Stimulated activated CD4-positive, alpha-beta T cell treated with anti-CD3 and anti-CD28 coated beads, Interleukin-2, amount 100 ng/mL, for 4 hours (primary cell): Measurements from ENCODE around the gene COMMD3.

Source experiments
- DNase-seq: peaks from one replicate; pipeline ENCODE4 v3.0.0-alpha.2; 2020; ENCODE audit warnings: low read depth

Gene COMMD3

GRCh38 chr10:22319980-22320558, 3.9 kb downstream of the COMMD3 start:
- no peak for DNase-seq

GRCh38 chr10:22320591-22321155, 4.5 kb downstream of the COMMD3 start, which contains the start of gene BMI1:
Gene BMI1 (plus strand): TSS chr10:22321099. CDS start chr10:22326450, 5,351 bp downstream.
- DNase-seq = peak; percentile 65

- peak; percentile 69 for DNase-seq
Measured at GRCh38 chr10:22321156-22321923, 5.2 kb downstream of the COMMD3 start.

GRCh38 chr10:22321924-22322640, 5.9 kb downstream of the COMMD3 start:
- DNase-seq = no peak

- DNase-seq = no peak
Measured at GRCh38 chr10:22322641-22323160, 6.5 kb downstream of the COMMD3 start.

GRCh38 chr10:22323538-22324305, 7.5 kb downstream of the COMMD3 start:
- no peak for DNase-seq

- DNase-seq = no peak
Measured at GRCh38 chr10:22324413-22324812, 8.2 kb downstream of the COMMD3 start.

GRCh38 chr10:22324893-22325271, 8.7 kb downstream of the COMMD3 start:
- no peak for DNase-seq

GRCh38 chr10:22325272-22326144, 9.3 kb downstream of the COMMD3 start:
- DNase-seq = no peak

GRCh38 chr10:22326145-22326702, 10.0 kb downstream of the COMMD3 start:
- no peak for DNase-seq

- no peak for DNase-seq
Measured at GRCh38 chr10:22329150-22329549, 13.0 kb downstream of the COMMD3 start.

- no peak for DNase-seq
Measured at GRCh38 chr10:22332116-22332692, 16.0 kb downstream of the COMMD3 start.

GRCh38 chr10:22333167-22333974, 17.2 kb downstream of the COMMD3 start:
- no peak for DNase-seq

- no peak for DNase-seq
Measured at GRCh38 chr10:22333975-22334282, 17.7 kb downstream of the COMMD3 start.

- no peak for DNase-seq
Measured at GRCh38 chr10:22334414-22335172, 18.4 kb downstream of the COMMD3 start.

- no peak for DNase-seq
Measured at GRCh38 chr10:22335173-22335933, 19.2 kb downstream of the COMMD3 start.

GRCh38 chr10:22338185-22338900, 22.2 kb downstream of the COMMD3 start:
- DNase-seq = no peak
